NOMO-1 (cell line): ENCODE data around the gene CDC37.

Experiments
- DNase-seq, 2 experiments: peaks; one replicate each; lab custom pipeline; 2025; ENCODE audit not compliant: unreplicated experiment in 2 of 2; lab: John Stamatoyannopoulos, UW

CDC37 gene

DNA sequence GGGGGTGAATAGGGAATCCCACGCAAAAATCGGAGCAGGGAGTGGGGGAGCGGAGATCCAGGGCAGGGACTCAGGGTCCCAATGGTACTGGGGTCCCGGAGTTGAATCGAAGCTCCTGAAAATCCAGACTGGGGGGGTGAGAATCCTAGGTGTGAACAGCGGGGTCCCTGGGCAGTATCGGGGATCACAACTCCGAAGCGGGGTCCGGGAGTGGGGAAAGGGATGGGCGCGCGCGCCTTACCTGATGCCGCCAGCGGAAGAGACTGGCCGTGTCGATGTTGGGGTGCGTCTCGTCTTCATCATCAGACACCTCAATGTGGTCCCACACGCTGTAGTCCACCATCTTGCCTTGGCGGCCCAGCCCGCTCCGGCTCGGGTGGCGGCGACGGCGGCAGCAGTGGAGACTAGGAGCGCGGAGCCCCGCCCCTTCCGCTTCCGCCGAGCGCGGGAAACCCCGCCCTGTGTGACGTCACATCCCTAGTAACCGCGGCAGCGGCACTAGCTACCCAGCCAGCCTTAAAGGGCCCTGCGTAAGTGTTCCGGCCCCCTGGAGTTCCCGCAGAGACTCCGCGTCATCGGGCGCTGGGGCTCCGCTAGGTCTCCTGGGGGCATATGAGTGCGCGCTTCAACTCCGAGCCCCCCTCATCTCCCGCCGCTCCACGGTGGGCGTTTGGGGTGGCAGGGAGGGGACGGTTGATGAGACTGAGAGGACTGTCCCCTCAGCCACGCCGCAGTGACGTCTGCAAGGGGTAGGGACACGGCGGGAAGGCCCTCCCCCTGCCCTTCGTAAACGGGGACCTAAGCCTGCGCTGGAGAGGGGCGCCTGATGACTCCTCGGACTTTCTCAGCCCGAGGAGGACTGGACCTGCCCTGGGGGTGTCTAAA lies at the start of gene CDC37:
Gene CDC37, minus strand, starts transcription at position 406 of the 885 bp plus-strand sequence. Its CDS starts 63 bp downstream, at position 343.
- DNase-seq: peak; percentile 94 to 95

DNA sequence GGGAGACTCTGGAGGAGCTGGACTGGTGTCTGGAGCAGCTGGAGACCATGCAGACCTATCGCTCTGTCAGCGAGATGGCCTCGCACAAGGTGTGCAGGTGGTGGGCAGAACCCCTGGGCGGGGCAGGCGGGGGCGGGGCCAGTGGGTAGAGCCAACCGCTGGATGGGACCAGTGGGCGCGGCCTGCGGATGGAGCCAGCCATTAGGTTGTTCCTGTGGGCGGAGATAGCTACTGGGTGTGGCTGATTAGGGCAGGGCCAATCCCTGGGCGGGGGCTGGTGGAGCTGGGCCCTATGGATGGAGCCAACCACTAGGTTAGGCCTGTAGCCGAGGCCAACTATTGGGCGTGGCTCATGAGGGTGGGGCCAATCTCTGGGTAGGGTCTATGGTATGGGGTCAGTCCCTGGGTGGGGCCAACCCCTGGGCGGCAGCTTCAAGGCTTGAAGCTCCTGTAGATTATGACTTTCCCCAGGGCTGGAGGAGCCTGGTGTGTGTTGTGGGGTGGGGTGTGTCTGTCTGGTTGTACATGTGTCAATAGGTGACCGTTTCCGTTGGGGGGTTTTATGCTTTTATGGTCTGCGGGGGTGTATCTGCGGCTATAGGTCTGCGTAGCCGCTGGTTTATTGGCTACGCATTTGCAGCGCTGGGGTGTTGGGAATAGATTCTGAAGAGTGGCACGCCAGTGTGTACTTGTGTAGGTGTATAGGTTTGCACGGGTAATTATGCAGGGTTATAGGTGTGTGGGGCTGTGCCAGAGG lies 47.7 kb upstream of the CDC37 start:
- no peak for DNase-seq

DNA sequence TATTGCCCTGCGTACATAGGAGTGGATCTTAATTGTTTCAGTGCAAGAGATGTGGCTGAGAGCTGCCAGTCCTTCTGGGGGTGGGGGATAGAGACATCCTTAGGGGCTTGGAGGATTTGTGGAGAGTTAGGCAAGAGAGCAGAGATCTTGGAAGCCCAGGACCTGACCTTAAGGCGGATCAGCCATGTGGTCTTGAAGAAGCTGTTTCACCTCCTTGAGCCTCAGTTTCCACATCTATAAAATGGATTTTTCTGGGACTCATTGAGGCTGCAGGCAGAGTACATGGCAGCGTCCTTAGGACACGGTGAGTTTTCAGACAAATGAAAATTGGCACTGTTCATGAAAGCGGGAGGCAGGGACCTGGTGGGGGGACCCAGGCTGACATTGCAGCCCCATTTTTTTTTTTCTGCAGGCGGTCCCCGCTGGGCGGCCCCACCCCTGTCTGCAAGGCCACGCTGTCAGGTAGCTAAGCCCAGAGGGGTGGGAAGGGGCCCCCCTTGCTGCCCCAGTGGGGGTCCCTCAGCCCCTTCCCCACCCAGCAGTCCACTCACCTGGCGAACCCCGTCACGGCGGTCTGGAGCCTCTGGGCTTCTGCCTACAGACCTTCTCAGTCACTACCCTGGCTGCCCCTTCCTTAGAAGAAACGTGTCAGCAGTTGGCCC lies 47.0 kb upstream of the CDC37 start:
- DNase-seq: no peak

- no peak for DNase-seq
These were observed 45.7 kb upstream of the CDC37 start for GRCh38 chr19:10449037-10449436.

DNA sequence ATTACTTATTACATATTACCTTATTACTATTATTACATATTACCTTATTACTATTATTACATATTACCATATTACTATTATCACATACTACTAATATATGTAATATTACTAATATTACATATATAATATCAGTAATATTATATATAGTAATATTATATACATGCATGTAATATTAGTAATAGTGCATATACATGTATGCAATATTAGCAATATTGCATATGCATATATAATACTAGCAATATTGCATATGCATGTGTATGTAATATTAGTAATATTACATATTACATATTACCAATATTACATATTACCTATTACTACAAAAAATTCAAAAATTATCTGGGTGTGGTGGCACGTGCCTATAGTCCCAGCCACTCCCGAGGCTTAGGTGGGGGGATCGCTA lies 39.4 kb upstream of the CDC37 start:
- DNase-seq: no peak

- DNase-seq: no peak
These were observed 36.2 kb upstream of the CDC37 start for GRCh38 chr19:10439588-10439987.

- DNase-seq: no peak
These were observed 29.8 kb upstream of the CDC37 start for GRCh38 chr19:10433131-10433536.

DNA sequence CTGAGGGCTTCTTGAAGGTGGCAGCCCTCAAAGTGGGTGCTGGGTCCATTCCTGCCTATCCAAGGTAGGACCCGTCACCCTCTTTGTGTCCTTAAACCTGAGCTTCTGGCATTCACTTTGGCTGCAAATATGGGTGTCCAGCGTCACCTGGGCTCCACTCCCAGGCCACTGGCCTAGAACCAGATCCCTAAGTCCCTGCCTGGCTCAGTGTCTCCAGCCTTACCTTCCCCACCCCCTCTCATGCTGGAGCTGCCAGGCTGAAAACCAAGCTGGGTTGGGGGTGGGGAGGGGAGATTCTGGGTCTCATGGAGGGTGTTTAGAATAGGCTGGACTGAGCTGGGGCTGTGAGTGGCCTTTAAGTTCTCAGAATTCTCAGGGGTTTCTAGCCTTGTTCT lies 29.4 kb upstream of the CDC37 start:
- no peak for DNase-seq

DNA sequence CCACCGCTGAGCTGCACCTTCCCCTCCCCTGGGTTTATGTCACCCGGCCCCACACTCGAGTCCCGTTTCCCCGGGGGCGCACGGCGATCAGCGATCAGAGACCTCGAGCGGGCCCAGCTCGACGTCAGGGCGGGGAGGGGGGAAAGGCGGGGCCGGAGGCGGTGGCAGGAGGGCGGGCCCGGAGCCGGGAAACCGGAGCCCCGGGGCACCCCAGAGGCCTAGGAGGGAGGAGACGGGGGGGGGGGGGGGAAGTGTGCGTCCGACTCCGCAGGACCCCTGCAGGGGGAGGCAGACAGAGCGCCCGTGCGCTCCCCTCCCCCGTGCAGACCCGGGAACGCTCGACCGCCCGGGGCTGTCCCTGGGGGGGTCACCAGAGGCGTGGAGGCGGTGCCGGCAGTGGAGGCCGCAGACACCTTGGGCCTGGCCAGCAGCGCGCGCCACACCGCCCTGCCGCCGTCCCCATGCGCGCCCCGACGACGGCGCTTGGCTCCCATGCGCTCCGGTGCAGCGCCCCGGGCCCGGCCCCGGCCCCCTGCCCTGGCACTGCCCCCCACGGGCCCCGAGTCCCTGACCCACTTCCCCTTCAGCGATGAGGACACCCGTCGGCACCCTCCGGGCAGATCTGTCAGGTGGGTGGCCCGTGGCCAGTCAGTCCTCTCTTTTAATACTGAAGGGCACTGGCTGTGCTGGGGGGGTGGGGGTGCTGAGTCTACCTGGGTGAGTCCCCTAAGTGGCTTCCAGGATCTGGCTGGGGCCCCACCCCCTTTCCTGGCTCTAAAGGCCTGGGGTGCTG lies 28.8 kb upstream of the CDC37 start:
- peak; percentile 51 for DNase-seq

DNA sequence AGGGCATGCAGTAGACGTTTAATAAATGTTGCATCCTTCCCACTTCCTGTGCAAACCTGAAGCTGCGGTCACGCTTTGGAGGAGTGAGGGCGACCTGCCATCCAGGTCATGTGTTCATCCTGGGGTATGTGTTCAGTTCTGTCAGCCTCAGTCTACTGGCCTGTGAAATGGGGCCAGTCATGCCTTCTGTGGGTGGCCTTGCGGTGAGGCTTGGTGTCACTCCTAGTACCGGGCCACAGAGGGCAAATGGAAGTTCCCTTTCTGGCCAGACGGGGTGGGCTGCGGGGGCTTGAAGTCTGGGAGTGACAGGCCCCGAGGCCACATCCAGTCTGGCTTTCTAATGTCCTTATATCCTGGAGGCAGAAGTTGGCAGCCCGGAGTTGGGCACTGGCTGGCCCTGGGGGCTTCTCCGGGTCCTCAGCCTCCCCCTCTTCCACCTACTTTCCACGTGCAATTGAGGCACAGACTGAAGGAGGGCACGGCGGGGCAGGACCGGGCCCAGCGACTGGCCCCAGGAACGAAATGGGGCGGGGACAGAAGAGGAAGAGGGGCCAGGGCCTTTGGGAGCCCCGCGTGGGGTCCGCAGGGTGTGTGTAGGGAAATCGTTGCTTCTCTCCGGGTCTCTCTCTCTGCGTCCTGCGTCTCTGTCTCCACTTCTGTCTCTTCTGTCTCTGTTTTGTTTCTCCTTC lies 28.1 kb upstream of the CDC37 start:
- DNase-seq: peak; percentile 51 to 57

- DNase-seq: peak; percentile 37 to 61
These were observed 27.3 kb upstream of the CDC37 start for GRCh38 chr19:10430505-10431253.

- DNase-seq: no peak
These were observed 25.6 kb upstream of the CDC37 start for GRCh38 chr19:10428996-10429381.

DNA sequence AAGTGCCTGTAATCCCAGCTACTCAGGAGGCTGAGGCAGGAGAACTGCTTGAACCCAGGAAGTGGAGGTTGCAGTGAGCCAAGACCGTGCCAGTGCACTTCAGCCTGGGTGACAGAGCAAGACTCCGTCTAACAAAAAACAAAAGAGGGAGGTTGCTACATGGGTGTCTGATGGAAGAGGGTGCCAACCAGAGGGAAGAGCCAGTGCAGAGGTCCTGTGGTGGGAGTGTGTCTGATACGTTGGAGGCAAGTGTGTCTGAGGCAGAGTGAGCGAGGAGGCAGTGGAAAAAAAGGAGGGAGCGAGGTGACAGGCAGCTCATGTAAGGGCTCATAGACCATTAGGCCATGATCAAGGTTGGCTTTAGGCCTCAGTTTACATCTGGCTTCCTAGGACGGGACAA lies 23.8 kb upstream of the CDC37 start:
- no peak for DNase-seq

DNA sequence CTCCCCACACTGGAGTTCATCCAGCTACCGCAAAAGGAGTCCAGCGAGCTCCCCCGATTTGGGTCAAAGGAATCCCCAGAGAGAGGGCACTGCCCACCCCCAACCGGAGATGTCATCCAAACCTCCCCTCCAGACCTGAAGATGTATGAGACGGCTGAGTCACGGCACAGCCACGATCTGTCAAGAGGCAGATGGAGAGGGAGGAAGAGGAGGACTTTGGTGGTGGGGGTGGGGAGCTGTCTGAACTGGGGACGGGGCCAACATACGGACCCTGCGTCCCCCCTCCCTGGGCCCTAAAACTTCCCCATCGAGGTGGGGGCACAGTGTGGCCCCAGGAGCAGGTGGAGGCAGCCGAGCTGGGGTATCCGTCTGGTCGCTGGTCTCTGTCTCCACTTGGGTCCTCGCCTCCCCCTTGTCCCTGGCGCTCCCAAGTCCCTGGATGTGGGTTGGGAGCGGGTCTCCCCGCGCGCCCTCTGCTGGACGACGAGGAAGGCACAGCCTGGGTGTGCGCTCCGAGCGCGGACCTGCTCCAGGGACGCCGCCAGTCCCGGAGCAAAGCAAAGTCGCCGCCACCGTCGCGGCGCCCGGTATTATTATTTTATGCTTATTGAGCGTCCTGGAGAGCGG lies 20.8 kb upstream of the CDC37 start:
- DNase-seq: peak; percentile 22 to 36

- no peak for DNase-seq
These were observed 19.5 kb upstream of the CDC37 start for GRCh38 chr19:10422846-10423245.

- DNase-seq: no peak
These were observed 18.7 kb upstream of the CDC37 start for GRCh38 chr19:10422046-10422461.

- no peak for DNase-seq
These were observed 18.1 kb upstream of the CDC37 start for GRCh38 chr19:10421240-10422045.
